Stimulated activated CD4-positive, alpha-beta T cell treated with anti-CD3 and anti-CD28 coated beads, Interleukin-4, amount 100 ng/mL, for 4 hours (primary cell): ENCODE measurements around the gene ITGBL1.

Source experiments
- DNase-seq, 2 experiments: peaks; one replicate each; pipeline ENCODE4 v3.0.0-alpha.2; 2020

The ITGBL1 gene

GRCh38 chr13:101452519-101453485 lies at the start of gene ITGBL1:
TSS of gene ITGBL1 (plus strand) at chr13:101452675. CDS start at chr13:101452834, 159 bp downstream.
- no peak for DNase-seq

- DNase-seq: no peak
Observed at GRCh38 chr13:101406791-101407190, 45.7 kb upstream of the ITGBL1 start.

- no peak for DNase-seq
Observed at GRCh38 chr13:101408154-101408553, 44.3 kb upstream of the ITGBL1 start.

- no peak for DNase-seq
Observed at GRCh38 chr13:101408992-101409656, 43.4 kb upstream of the ITGBL1 start.

- DNase-seq: no peak
Observed at GRCh38 chr13:101412076-101412475, 40.4 kb upstream of the ITGBL1 start.

GRCh38 chr13:101415358-101416174 lies 36.9 kb upstream of the ITGBL1 start:
- no peak for DNase-seq

GRCh38 chr13:101416181-101417042 lies 36.1 kb upstream of the ITGBL1 start, which contains the start of gene NALCN:
TSS of gene NALCN (minus strand) at chr13:101416508. CDS start at chr13:101399126, 17,382 bp downstream.
- DNase-seq: no peak

GRCh38 chr13:101417043-101417406 lies 35.5 kb upstream of the ITGBL1 start:
- no peak for DNase-seq

GRCh38 chr13:101417501-101417900 lies 35.0 kb upstream of the ITGBL1 start:
- DNase-seq: no peak

- DNase-seq: no peak
Observed at GRCh38 chr13:101423872-101424271, 28.6 kb upstream of the ITGBL1 start.

- no peak for DNase-seq
Observed at GRCh38 chr13:101424381-101425155, 27.9 kb upstream of the ITGBL1 start.

- no peak for DNase-seq
Observed at GRCh38 chr13:101425156-101425471, 27.4 kb upstream of the ITGBL1 start.

GRCh38 chr13:101425623-101426022 lies 26.9 kb upstream of the ITGBL1 start:
- DNase-seq: no peak

GRCh38 chr13:101429733-101430132 lies 22.7 kb upstream of the ITGBL1 start:
- no peak for DNase-seq

GRCh38 chr13:101433895-101434294 lies 18.6 kb upstream of the ITGBL1 start:
- no peak for DNase-seq

- no peak for DNase-seq
Observed at GRCh38 chr13:101434486-101434885, 18.0 kb upstream of the ITGBL1 start.

GRCh38 chr13:101447852-101448251 lies 4.6 kb upstream of the ITGBL1 start:
- no peak for DNase-seq

- DNase-seq: no peak
Observed at GRCh38 chr13:101449790-101450748, 2.4 kb upstream of the ITGBL1 start.

- no peak for DNase-seq
Observed at GRCh38 chr13:101450749-101451130, 1.7 kb upstream of the ITGBL1 start.

- DNase-seq: no peak
Observed at GRCh38 chr13:101451641-101452040, 834 bp upstream of the ITGBL1 start.
